Mammary epithelial cell (primary cell): ENCODE data around the gene TMEM132C.

Experiments
- CTCF ChIP-seq, 2 donors: IDR thresholded peaks in 1 of 2; conservative IDR thresholded peaks in 1 of 2; 2 replicates each; pipeline ENCODE4 v1.5.1; 2011 to 2012; ENCODE audit warnings: inconsistent platforms in 2 of 2, low read length in 2 of 2, mild to moderate bottlenecking in 2 of 2, control low read depth in 1 of 2, low read depth in 1 of 2; ENCODE audit not compliant: insufficient read depth in 1 of 2; ENCODE audit errors: extremely low read depth in 1 of 2
- EZH2 ChIP-seq: IDR thresholded peaks from 2 replicates; pipeline ENCODE4 v1.6.1; 2012; ENCODE audit warnings: low read length, inconsistent platforms, borderline replicate concordance

GRCh38 chr12:128662101-128662500 is 395.1 kb downstream of the TMEM132C start:
- TF ChIP-seq CTCF (conservative IDR thresholded peaks at IDR 0.05 in 1 of 2, IDR thresholded peaks at IDR 0.05 in 1 of 2; ENCODE audit: extremely low read depth in 1 of 2, insufficient read depth in 1 of 2, low read depth in 1 of 2, low read length in 2 of 2) (no peak), EZH2 (no peak)
